ENCODE measurements around the gene KLHL29. TPM values are rescaled to one million over a fixed set of nuclear protein-coding genes. Genes with fewer than 3 reads are reported as not detected.

KLHL29 gene
- total RNA-seq, 1 experiment from 2014 or later: 3.8 TPM

GRCh38 chr2:23620841-23621341 is 235.9 kb downstream of the KLHL29 start:
- H2AFZ ChIP-seq (ENCODE audit: low read length): no peak overlapping the region
- no peak for DNase-seq
- no peaks in the 10 kb centered on the region for H3K9me2 ChIP-seq (replicated peaks; ENCODE audit: insufficient read depth, low read length)
- H3K79me2 ChIP-seq (ENCODE audit: low read length): no peaks in the 10 kb centered on the region
- H3K27me3 ChIP-seq (ENCODE audit: low read length): no peaks in the 10 kb centered on the region; the same call in 1 of the 2 replicates
- H3K27ac ChIP-seq (ENCODE audit: low read length): no peak overlapping the region
- no peaks in the 10 kb centered on the region for H3K36me3 ChIP-seq (ENCODE audit: insufficient read depth, low read length)
- H3K9ac ChIP-seq (ENCODE audit: low read length): no peak overlapping the region
- no peaks in the 10 kb centered on the region for H3K4me1 ChIP-seq (ENCODE audit: low read length)
- no peak overlapping the region for H3K4me3 ChIP-seq (ENCODE audit: low read length)
- peaks cover 6% of the 10 kb centered on the region for H3K9me3 ChIP-seq (ENCODE audit: low read length)
- no peaks in the 10 kb centered on the region; the same call in 1 of the 2 replicates for H4K20me1 ChIP-seq (ENCODE audit: insufficient read depth, low read depth, low read length)
- H3K4me2 ChIP-seq (ENCODE audit: low read depth, low read length, poor library complexity, severe bottlenecking): no peak overlapping the region

- H3K27ac ChIP-seq (ENCODE audit: low read length): no peak overlapping the region
- H3K4me1 ChIP-seq (ENCODE audit: low read length): no peaks in the 10 kb centered on the region
- no peaks in the 10 kb centered on the region for H3K79me2 ChIP-seq (ENCODE audit: low read length)
- H3K4me2 ChIP-seq (ENCODE audit: low read depth, low read length, poor library complexity, severe bottlenecking): no peak overlapping the region
- no peaks in the 10 kb centered on the region; the same call in 1 of the 2 replicates for H3K27me3 ChIP-seq (ENCODE audit: low read length)
- no peaks in the 10 kb centered on the region; the same call in 1 of the 2 replicates for H4K20me1 ChIP-seq (ENCODE audit: insufficient read depth, low read depth, low read length)
- H3K9ac ChIP-seq (ENCODE audit: low read length): no peak overlapping the region
- H3K36me3 ChIP-seq (ENCODE audit: insufficient read depth, low read length): no peaks in the 10 kb centered on the region
- no peaks in the 10 kb centered on the region for H3K9me2 ChIP-seq (replicated peaks; ENCODE audit: insufficient read depth, low read length)
- H3K4me3 ChIP-seq (ENCODE audit: low read length): no peak overlapping the region
- DNase-seq: no peak
- H3K9me3 ChIP-seq (ENCODE audit: low read length): peaks cover 6% of the 10 kb centered on the region
- no peak overlapping the region for H2AFZ ChIP-seq (ENCODE audit: low read length)
Observed at GRCh38 chr2:23621616-23622015, 236.6 kb downstream of the KLHL29 start.

- Histone ChIP-seq H2AFZ (ENCODE audit: low read length) (no peak overlapping the region), H3K4me2 (ENCODE audit: low read depth, low read length, poor library complexity, severe bottlenecking) (no peak overlapping the region), H3K9me3 (ENCODE audit: low read length) (peaks cover 6% of the 10 kb centered on the region), H3K9ac (ENCODE audit: low read length) (no peak overlapping the region), H3K27me3 (ENCODE audit: low read length) (no peaks in the 10 kb centered on the region; the same call in 1 of the 2 replicates), H3K4me1 (ENCODE audit: low read length) (no peaks in the 10 kb centered on the region), H3K27ac (ENCODE audit: low read length) (no peak overlapping the region), H4K20me1 (ENCODE audit: insufficient read depth, low read depth, low read length) (no peaks in the 10 kb centered on the region; the same call in 1 of the 2 replicates), H3K4me3 (ENCODE audit: low read length) (no peak overlapping the region), H3K9me2 (replicated peaks; ENCODE audit: insufficient read depth, low read length) (no peaks in the 10 kb centered on the region), H3K79me2 (ENCODE audit: low read length) (no peaks in the 10 kb centered on the region), H3K36me3 (ENCODE audit: insufficient read depth, low read length) (no peaks in the 10 kb centered on the region)
- DNase-seq: no peak
Observed at GRCh38 chr2:23622466-23622865, 237.5 kb downstream of the KLHL29 start.

- no peak overlapping the region for H3K9ac ChIP-seq (ENCODE audit: low read length)
- H3K27me3 ChIP-seq (ENCODE audit: low read length): no peaks in the 10 kb centered on the region; the same call in 1 of the 2 replicates
- H3K9me3 ChIP-seq (ENCODE audit: low read length): peaks cover 6% of the 10 kb centered on the region
- H3K9me2 ChIP-seq (replicated peaks; ENCODE audit: insufficient read depth, low read length): no peaks in the 10 kb centered on the region
- H3K79me2 ChIP-seq (ENCODE audit: low read length): no peaks in the 10 kb centered on the region
- no peaks in the 10 kb centered on the region for H3K36me3 ChIP-seq (ENCODE audit: insufficient read depth, low read length)
- H3K4me1 ChIP-seq (ENCODE audit: low read length): no peaks in the 10 kb centered on the region
- no peaks in the 10 kb centered on the region; the same call in 1 of the 2 replicates for H4K20me1 ChIP-seq (ENCODE audit: insufficient read depth, low read depth, low read length)
- no peak for DNase-seq
- H2AFZ ChIP-seq (ENCODE audit: low read length): no peak overlapping the region
- no peak overlapping the region for H3K4me2 ChIP-seq (ENCODE audit: low read depth, low read length, poor library complexity, severe bottlenecking)
- no peak overlapping the region for H3K4me3 ChIP-seq (ENCODE audit: low read length)
- H3K27ac ChIP-seq (ENCODE audit: low read length): no peak overlapping the region
Observed at GRCh38 chr2:23622966-23623675, 238.1 kb downstream of the KLHL29 start.

GRCh38 chr2:23624378-23624777 is 239.4 kb downstream of the KLHL29 start:
- H2AFZ ChIP-seq (ENCODE audit: low read length): no peak overlapping the region
- DNase-seq: peak; percentile 83

GRCh38 chr2:23624915-23625314 is 239.9 kb downstream of the KLHL29 start:
- Histone ChIP-seq H2AFZ (ENCODE audit: low read length) (no peak overlapping the region), H3K27ac (ENCODE audit: low read length) (no peak overlapping the region), H3K9ac (ENCODE audit: low read length) (no peak overlapping the region), H3K27me3 (ENCODE audit: low read length) (no peaks in the 10 kb centered on the region; the same call in 1 of the 2 replicates), H3K4me1 (ENCODE audit: low read length) (no peaks in the 10 kb centered on the region), H3K9me3 (ENCODE audit: low read length) (peaks cover 6% of the 10 kb centered on the region), H4K20me1 (ENCODE audit: insufficient read depth, low read depth, low read length) (no peaks in the 10 kb centered on the region), H3K4me2 (ENCODE audit: low read depth, low read length, poor library complexity, severe bottlenecking) (no peak overlapping the region), H3K4me3 (ENCODE audit: low read length) (no peak overlapping the region), H3K9me2 (replicated peaks; ENCODE audit: insufficient read depth, low read length) (no peaks in the 10 kb centered on the region), H3K79me2 (ENCODE audit: low read length) (no peaks in the 10 kb centered on the region), H3K36me3 (ENCODE audit: insufficient read depth, low read length) (no peaks in the 10 kb centered on the region)
- no peak for DNase-seq

More at GRCh38 chr2:23624378-23624777, 239.4 kb downstream of the KLHL29 start:
- Histone ChIP-seq H3K9me3 (ENCODE audit: low read length) (peaks cover 6% of the 10 kb centered on the region), H3K4me1 (ENCODE audit: low read length) (no peaks in the 10 kb centered on the region), H3K27ac (ENCODE audit: low read length) (no peak overlapping the region), H3K27me3 (ENCODE audit: low read length) (no peaks in the 10 kb centered on the region; the same call in 1 of the 2 replicates), H3K4me3 (ENCODE audit: low read length) (no peak overlapping the region), H3K9ac (ENCODE audit: low read length) (no peak overlapping the region), H3K4me2 (ENCODE audit: low read depth, low read length, poor library complexity, severe bottlenecking) (no peak overlapping the region), H3K79me2 (ENCODE audit: low read length) (no peaks in the 10 kb centered on the region), H3K36me3 (ENCODE audit: insufficient read depth, low read length) (no peaks in the 10 kb centered on the region), H4K20me1 (ENCODE audit: insufficient read depth, low read depth, low read length) (no peaks in the 10 kb centered on the region; the same call in 1 of the 2 replicates), H3K9me2 (replicated peaks; ENCODE audit: insufficient read depth, low read length) (no peaks in the 10 kb centered on the region)

- Histone ChIP-seq H3K9ac (ENCODE audit: low read length) (no peak overlapping the region), H4K20me1 (ENCODE audit: insufficient read depth, low read depth, low read length) (no peaks in the 10 kb centered on the region), H3K4me3 (ENCODE audit: low read length) (no peak overlapping the region), H3K9me3 (ENCODE audit: low read length) (peaks cover 6% of the 10 kb centered on the region), H3K27me3 (ENCODE audit: low read length) (no peaks in the 10 kb centered on the region; the same call in 1 of the 2 replicates), H3K36me3 (ENCODE audit: insufficient read depth, low read length) (no peaks in the 10 kb centered on the region), H3K27ac (ENCODE audit: low read length) (no peak overlapping the region), H3K4me2 (ENCODE audit: low read depth, low read length, poor library complexity, severe bottlenecking) (no peak overlapping the region), H2AFZ (ENCODE audit: low read length) (no peak overlapping the region), H3K9me2 (replicated peaks; ENCODE audit: insufficient read depth, low read length) (no peaks in the 10 kb centered on the region), H3K79me2 (ENCODE audit: low read length) (no peaks in the 10 kb centered on the region), H3K4me1 (ENCODE audit: low read length) (no peaks in the 10 kb centered on the region)
- no peak for DNase-seq
Observed at GRCh38 chr2:23625726-23626125, 240.7 kb downstream of the KLHL29 start.

GRCh38 chr2:23626701-23627230 is 241.8 kb downstream of the KLHL29 start:
- no peaks in the 10 kb centered on the region for H3K9me2 ChIP-seq (replicated peaks; ENCODE audit: insufficient read depth, low read length)
- no peaks in the 10 kb centered on the region for H4K20me1 ChIP-seq (ENCODE audit: insufficient read depth, low read depth, low read length)
- no peak overlapping the region for H3K4me2 ChIP-seq (ENCODE audit: low read depth, low read length, poor library complexity, severe bottlenecking)
- DNase-seq: no peak
- H3K27ac ChIP-seq (ENCODE audit: low read length): no peak overlapping the region
- H3K27me3 ChIP-seq (ENCODE audit: low read length): no peaks in the 10 kb centered on the region; the same call in 1 of the 2 replicates
- H3K4me3 ChIP-seq (ENCODE audit: low read length): no peak overlapping the region
- H3K79me2 ChIP-seq (ENCODE audit: low read length): no peaks in the 10 kb centered on the region
- no peak overlapping the region for H2AFZ ChIP-seq (ENCODE audit: low read length)
- H3K4me1 ChIP-seq (ENCODE audit: low read length): no peaks in the 10 kb centered on the region
- peaks cover 6% of the 10 kb centered on the region for H3K9me3 ChIP-seq (ENCODE audit: low read length)
- H3K36me3 ChIP-seq (ENCODE audit: insufficient read depth, low read length): no peaks in the 10 kb centered on the region
- H3K9ac ChIP-seq (ENCODE audit: low read length): no peak overlapping the region
